Mesendoderm (in vitro differentiated cells): ENCODE measurements around the gene LARP1. TPM values are rescaled to one million over a fixed set of nuclear protein-coding genes. Genes with fewer than 3 reads are reported as not detected.

Experiments used
- DNase-seq: peaks from one replicate; pipeline ENCODE4 v3.0.0; 2013
- H2AK5ac ChIP-seq: 2 replicates; pipeline ENCODE4 v1.6.1; 2013; ENCODE audit warnings: low read length, inconsistent platforms
- H2BK120ac ChIP-seq: 2 replicates; pipeline ENCODE4 v1.6.1; 2013; ENCODE audit warnings: low read depth, mild to moderate bottlenecking, low read length, moderate library complexity, mixed read lengths
- H2BK15ac ChIP-seq: replicated peaks from 2 replicates; pipeline ENCODE4 v1.6.1; 2013; ENCODE audit warnings: low read depth, mild to moderate bottlenecking, moderate library complexity
- H2BK5ac ChIP-seq: 2 replicates; pipeline ENCODE4 v1.6.1; 2013; ENCODE audit warnings: low read length, inconsistent platforms
- H3K18ac ChIP-seq: 2 replicates; pipeline ENCODE4 v1.6.1; 2013; ENCODE audit warnings: mild to moderate bottlenecking, low read length, mixed read lengths
- H3K23ac ChIP-seq: one replicate; pipeline ENCODE4 v1.6.1; 2013; ENCODE audit warnings: low read length
- H3K27ac ChIP-seq: 2 replicates; pipeline ENCODE4 v1.5.1; 2013; ENCODE audit warnings: low read depth, mild to moderate bottlenecking, inconsistent platforms, low read length, moderate library complexity
- H3K27me3 ChIP-seq: 2 replicates; pipeline ENCODE4 v1.6.1; 2013; ENCODE audit warnings: low read length, control low read depth, mild to moderate bottlenecking, inconsistent platforms; ENCODE audit not compliant: insufficient read depth, poor library complexity
- H3K36me3 ChIP-seq: 2 replicates; pipeline ENCODE4 v1.6.1; 2013; ENCODE audit warnings: low read length, inconsistent platforms; ENCODE audit not compliant: control insufficient read depth, insufficient read depth
- H3K4ac ChIP-seq: one replicate; pipeline ENCODE4 v1.6.1; 2013; ENCODE audit warnings: low read depth, mild to moderate bottlenecking, low read length, moderate library complexity
- H3K4me1 ChIP-seq: 2 replicates; pipeline ENCODE4 v1.6.1; 2013; ENCODE audit warnings: low read depth, low read length, inconsistent platforms; ENCODE audit not compliant: control insufficient read depth
- H3K4me2 ChIP-seq: 2 replicates; pipeline ENCODE4 v1.6.1; 2013; ENCODE audit warnings: low read length
- H3K4me3 ChIP-seq: 2 replicates; pipeline ENCODE4 v1.5.1; 2013; ENCODE audit warnings: mild to moderate bottlenecking, low read length
- H3K56ac ChIP-seq: one replicate; pipeline ENCODE4 v1.6.1; 2013; ENCODE audit warnings: low read length
- H3K79me1 ChIP-seq: 2 replicates; pipeline ENCODE4 v1.6.1; 2013; ENCODE audit warnings: low read length, inconsistent platforms
- H3K79me2 ChIP-seq: 2 replicates; pipeline ENCODE4 v1.6.1; 2013; ENCODE audit warnings: mild to moderate bottlenecking, low read length; ENCODE audit not compliant: control insufficient read depth, insufficient read depth
- H3K9ac ChIP-seq: 2 replicates; pipeline ENCODE4 v1.6.1; 2013; ENCODE audit warnings: low read length, inconsistent platforms
- H4K5ac ChIP-seq: one replicate; pipeline ENCODE4 v1.6.1; 2013; ENCODE audit warnings: low read length
- H4K8ac ChIP-seq: one replicate; pipeline ENCODE4 v1.6.1; 2013; ENCODE audit warnings: low read depth, mild to moderate bottlenecking, control low read depth, low read length, moderate library complexity
- WGBS: extraction: QIAGEN DNeasy Blood & Tissue Kit; methylation state at CpG from one replicate; pipeline ENCODE4 v1.1.7; 2013; ENCODE audit warnings: low lambda C conversion rate, missing lambda C conversion rate; ENCODE audit not compliant: insufficient coverage; ENCODE audit errors: extremely low coverage; 5-methylcytosine and 5-hydroxymethylcytosine counted together
- small RNA-seq: library from polyadenylated mRNA; stranded (forward); fragments of <200 nt; extraction: miRNeasy Mini kit (QIAGEN cat#:217004); gene quantifications from one replicate; pipeline ENCODE3, GENCODE V24; 2013; ENCODE audit not compliant: insufficient read depth

The LARP1 gene

DNA sequence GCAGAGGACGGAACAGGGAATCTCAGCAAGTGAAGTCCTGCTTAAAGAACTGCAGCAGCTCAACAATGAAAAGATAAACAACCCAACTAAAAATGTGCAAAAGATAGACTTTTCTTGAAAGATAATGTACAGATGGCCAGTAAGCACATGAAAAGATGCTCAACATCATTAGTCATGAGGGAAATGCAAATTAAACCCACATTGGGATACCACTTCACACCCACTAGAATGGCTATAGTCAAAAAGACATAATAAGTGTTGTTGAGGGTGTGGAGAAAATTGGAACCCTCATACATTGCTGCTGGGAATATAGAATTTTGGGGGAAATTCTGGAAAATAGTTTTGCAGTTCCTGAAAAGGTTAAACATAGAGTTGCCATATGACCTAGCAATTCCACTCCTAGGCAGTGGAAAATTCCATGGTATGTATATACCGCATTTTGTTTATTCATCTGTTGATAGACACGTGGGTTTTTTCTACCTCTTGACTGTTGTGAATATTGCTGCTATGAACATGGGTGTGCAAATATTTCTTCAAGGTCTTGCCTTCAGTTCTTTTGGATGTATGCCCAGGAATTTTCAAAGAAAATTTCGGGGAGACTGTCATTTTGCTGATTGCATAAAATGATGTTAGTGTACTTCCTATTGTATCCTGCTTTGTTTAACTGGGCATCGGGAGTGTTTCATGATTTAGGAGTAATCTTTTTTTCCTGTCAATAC is 110.4 kb downstream of the LARP1 start:
- no peak overlapping the region for H4K8ac ChIP-seq
- H3K4ac ChIP-seq: no peak overlapping the region
- WGBS: no CpG with 5 or more reads among the region's 5 CpGs
- H3K27ac ChIP-seq: no peak overlapping the region
- H3K4me3 ChIP-seq: no peak overlapping the region
- no peak overlapping the region for H3K56ac ChIP-seq
- H3K18ac ChIP-seq: no peak overlapping the region
- no peak overlapping the region for H2BK5ac ChIP-seq
- no peak overlapping the region for H3K23ac ChIP-seq
- peaks cover 3% of the 10 kb centered on the region for H3K36me3 ChIP-seq
- H2BK15ac ChIP-seq: no peak overlapping the region
- H3K27me3 ChIP-seq: no peaks in the 10 kb centered on the region
- no peak for DNase-seq
- peaks cover 25% of the 10 kb centered on the region for H3K79me2 ChIP-seq
- H3K4me2 ChIP-seq: no peak overlapping the region
- H4K5ac ChIP-seq: no peak overlapping the region
- no peak overlapping the region for H2AK5ac ChIP-seq
- H3K79me1 ChIP-seq: peaks cover 4% of the 10 kb centered on the region
- H3K4me1 ChIP-seq: no peaks in the 10 kb centered on the region
- no peak overlapping the region for H3K9ac ChIP-seq
- H2BK120ac ChIP-seq: no peak overlapping the region

DNA sequence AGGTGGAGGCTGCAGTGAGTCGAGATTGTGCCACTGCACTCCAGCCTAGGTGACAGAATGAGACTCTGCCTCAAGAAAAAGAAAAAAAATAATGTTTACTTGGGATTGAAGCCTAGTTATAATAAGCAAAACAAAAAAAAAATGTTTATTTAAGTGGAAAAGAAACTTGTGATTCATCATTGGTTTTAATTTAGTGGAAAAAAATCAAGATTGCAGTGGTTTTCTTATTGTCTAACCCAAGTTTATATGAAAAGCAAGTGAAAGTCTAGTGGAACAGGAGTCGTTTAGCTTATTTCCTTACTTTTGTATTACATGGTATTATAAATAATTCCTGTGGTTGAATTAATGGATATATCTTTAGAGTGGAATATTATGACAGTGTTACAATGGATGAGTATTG is 111.7 kb downstream of the LARP1 start:
- H3K18ac ChIP-seq: no peak overlapping the region
- no peaks in the 10 kb centered on the region for H3K27me3 ChIP-seq
- peaks cover 16% of the 10 kb centered on the region for H3K79me2 ChIP-seq
- no peak overlapping the region for H2BK15ac ChIP-seq
- H3K4me1 ChIP-seq: no peaks in the 10 kb centered on the region
- no peak overlapping the region for H4K5ac ChIP-seq
- H3K36me3 ChIP-seq: peaks cover 3% of the 10 kb centered on the region
- no peak overlapping the region for H3K56ac ChIP-seq
- no peak overlapping the region for H3K9ac ChIP-seq
- no peak overlapping the region for H3K4ac ChIP-seq
- no peak for DNase-seq
- no peak overlapping the region for H2BK120ac ChIP-seq
- H4K8ac ChIP-seq: no peak overlapping the region
- H3K23ac ChIP-seq: no peak overlapping the region
- no peak overlapping the region for H3K27ac ChIP-seq
- no peak overlapping the region for H3K4me2 ChIP-seq
- H2AK5ac ChIP-seq: no peak overlapping the region
- peaks cover 3% of the 10 kb centered on the region for H3K79me1 ChIP-seq
- WGBS: no CpG with 5 or more reads among the region's 2 CpGs
- H3K4me3 ChIP-seq: no peak overlapping the region
- H2BK5ac ChIP-seq: no peak overlapping the region

Small RNA genes lying within 50 kb of the gene (small RNA-seq; reads per million reads assigned to genes)
- gene MIR378H (not detected), gene RF00019 (not detected)
